T-helper 22 cell (primary cell): Measurements from ENCODE around the gene BRDT.

Experiments used
- DNase-seq: peaks from one replicate; pipeline ENCODE4 v3.0.0-alpha.2; 2020; ENCODE audit warnings: low read depth

The BRDT gene

DNA sequence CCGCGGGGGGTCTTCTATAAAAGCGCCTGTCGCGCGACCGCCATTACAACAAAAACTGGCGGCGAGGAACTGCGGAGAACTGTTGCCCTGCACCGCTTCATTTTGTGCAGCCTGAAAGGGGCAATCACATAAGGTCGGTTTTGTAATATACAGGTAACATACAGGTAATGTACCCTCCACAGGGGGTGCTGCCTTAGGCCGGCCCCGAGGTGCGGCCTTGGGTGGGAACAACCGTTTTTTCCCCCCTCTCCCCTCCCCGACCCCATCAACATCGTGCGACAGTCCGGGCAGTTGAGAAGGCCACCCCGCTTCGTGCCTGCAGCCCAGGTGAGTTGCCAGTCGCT lies at the start of gene BRDT:
Gene BRDT (plus strand): TSS at position 46 of the 344 bp plus-strand sequence. CDS start 13,354 bp downstream, outside the sequence.
- no peak for DNase-seq

DNA sequence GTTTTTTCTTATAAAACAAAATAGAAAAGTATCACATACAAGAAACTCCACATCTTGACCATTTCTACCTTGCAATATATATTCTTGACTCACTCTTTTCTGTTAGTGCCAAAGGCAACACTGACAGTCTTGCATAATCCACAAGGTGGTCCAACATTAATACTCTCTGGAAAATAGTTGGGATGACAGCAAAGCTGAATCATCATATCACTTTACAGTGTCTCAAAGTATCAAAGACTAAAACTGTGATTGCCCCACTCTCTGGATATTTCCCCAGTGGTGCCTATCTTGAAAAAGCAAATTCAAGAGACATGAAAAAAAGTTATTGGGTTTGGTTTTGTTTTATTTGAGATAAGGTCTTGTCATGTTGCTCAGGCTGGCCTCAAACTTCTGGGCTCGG lies 48.6 kb upstream of the BRDT start:
- no peak for DNase-seq

DNA sequence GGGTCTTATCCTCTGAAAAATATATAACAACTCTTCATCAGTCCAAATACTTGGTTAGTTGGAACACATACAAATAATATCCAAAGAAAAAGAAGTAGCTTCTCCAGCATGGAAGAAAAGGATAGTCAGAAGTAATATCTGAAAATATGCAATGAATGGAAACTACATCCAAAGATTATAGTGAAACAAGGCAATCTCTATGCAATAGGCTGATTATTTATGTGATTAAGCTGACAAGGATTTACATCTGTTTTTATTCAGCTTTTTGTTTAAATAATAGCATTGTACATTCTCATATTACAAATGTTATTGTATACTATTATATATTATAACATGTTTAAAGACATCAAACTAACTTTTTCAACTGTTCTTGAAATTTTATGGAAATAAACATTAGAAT lies 48.0 kb upstream of the BRDT start:
- DNase-seq, result no peak

DNA sequence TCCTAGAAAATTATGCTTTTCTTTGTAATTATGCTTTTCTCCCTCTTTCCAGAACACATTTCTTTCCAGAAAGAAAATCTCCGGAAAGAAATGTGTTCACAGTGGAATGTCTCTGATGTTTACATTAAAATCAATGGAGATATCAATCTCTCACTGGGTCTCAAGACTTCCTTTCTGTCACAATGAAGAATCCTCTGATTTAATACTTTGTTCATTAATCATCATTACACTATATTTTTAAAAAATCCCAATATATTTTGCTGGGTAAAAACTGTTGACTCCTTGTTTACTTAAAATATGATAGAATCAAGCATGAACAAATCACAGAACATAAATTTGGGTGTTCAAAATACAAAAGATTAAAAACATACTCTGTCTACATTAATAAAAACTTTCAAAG lies 36.9 kb upstream of the BRDT start:
- no peak for DNase-seq

DNA sequence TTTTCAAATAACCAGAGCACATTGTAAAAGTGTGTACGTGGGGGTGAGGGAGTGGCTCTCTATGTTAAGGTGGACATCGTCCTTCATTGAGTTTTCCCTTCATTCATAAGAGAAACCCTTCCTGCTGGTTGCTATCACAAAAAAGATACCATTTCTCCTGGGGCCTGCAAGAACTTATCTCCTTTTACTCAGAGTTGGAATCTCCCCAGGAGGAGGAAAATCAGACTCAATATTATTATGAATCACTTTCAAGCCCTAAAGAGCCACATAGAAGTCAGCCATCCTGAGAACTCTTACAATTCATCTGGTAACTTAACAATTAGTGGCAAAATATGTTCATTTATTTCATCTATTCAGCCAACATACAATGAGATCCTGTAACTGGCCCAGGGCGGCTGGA lies 36.2 kb upstream of the BRDT start:
- no peak for DNase-seq

DNA sequence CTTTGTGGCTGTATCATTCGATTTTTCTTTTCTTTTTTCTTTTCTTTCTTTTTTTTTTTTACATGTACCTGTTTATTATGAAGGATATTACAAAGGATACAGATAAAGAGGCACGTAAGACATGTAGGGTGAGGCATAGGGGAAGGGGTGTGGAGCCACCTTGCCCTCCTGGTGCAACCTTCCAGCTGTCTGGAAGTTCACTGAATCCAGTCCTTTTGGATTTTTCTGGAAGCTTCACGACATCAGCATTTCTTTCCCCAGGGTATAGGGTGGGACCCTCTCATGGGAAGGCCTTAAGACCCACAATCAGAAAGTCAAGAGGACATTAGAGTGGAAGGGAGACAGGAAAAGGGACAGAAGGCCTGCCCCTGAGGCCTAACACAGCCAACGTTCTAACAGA lies 33.2 kb upstream of the BRDT start:
- DNase-seq, result no peak

DNA sequence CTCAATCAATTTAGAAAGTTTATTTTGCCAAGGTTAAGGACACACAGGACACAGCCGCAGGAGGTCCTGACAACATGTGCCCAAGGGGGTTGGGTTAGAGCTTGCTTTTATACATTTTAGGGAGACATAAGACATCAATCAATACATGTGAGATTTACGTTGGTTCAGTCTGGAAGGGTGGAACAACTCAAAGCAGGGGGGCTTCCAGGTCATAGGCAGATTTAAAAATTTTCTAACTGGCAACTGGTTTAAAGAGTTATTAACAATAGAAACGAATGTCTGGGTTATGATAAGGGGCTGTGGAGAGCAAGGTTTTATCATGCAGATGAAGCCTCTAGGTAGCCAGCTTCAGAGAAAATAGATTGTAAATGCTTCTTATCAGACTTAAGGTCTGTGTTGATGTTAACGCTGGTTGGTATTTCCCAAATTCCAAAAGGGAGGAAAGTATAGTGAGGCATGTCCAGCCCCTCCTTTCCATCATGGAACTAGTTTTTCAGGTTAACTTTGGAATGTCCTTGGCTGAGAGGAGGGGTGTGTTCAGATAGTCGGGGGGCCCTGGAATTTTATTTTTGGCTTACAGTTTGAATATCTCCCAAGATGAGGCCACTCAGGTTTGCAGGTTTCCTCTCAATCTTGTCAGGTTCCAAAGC lies 32.3 kb upstream of the BRDT start:
- DNase-seq, result no peak

DNA sequence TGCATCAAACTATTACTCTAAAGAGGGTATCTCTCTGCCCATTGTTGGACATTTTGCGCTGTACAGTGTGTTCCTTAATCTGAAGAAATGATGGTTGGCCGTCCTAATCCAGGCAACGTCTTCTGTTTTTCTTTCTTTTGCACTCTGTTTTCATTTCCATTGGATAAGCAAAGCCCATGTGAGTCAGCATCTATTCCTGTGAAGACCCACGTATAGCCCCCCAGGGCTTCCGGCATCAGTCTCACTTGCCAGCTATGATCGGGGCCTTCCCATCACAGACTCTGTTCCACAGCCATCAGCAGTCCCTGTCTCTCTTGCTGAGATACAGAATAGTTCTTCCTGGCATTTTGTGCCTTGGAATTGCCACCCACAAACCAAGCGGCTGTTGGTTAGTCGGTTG lies 29.2 kb upstream of the BRDT start:
- no peak for DNase-seq

DNA sequence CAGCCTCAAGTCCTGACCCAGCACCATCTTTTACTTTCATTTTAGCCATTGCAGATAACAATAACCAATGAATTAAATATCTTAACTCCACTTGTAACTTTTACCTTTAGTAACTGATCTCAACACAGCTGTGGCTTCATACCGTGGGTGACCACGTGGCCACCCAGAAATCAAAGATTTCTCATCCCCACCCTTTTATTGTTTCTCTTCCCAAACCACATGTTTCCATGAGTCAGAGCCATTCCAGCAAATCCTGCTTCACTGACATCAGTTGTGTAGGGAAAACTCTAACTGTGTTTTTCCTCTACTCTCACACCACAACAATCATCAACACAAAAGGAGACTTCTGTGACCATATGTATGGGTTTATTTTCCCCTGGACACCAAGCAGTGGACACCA lies 25.1 kb upstream of the BRDT start:
- DNase-seq, result no peak

DNA sequence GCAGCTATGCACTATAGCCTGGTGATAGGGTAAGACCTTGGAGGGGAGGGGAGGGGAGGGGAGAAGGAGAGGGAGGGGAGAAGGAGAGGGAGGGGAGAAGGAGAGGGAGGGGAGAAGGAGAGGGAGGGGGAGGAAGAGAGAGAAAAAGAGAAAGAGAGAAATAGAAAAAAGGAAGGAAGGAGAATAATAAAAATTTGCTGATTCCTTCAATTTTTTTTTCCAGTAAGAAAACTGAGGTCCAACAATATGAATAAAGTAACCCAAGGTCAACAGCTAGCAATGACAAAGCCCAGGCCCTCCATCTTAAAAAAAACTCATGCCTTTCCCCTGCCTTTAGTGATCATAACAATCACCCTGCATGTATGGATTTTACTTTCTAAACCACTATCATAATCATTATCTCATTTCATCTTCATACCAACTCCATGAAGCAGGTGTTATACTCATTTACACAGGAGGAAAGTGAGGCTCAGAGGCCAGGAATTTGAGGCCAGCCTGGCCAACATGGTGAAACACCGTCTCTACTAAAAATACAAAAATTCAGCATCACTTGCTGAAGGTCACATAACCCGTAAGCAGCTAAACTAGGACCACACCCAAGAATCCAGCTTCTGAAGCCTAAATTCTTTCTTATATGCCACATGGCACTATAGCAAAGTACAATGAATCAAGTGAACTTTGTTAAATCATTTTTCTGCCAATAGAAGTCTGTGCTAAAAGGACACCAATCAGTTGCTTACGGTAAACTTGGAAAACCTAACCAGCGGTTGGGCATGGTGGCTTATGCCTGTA lies 23.4 kb upstream of the BRDT start:
- DNase-seq, result no peak

DNA sequence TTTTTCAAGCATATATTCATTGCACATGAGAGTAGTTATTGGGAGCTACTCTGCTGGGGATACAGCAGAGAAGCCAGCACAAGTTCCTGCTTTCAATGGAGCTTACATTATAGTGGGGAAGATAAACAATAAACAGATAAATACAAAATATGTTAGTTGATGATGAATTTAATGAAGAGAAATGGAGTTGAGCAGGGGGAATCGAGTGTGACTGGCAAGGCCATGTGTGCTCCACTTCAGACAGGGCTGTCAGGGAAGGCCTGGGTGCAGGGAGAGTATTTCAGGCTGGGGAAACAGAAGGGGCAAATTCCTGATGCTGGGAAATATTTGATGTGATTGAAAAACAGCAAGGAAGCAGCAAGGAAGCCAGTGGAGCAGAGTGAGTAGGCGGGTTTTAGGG lies 21.2 kb upstream of the BRDT start:
- DNase-seq, result no peak

DNA sequence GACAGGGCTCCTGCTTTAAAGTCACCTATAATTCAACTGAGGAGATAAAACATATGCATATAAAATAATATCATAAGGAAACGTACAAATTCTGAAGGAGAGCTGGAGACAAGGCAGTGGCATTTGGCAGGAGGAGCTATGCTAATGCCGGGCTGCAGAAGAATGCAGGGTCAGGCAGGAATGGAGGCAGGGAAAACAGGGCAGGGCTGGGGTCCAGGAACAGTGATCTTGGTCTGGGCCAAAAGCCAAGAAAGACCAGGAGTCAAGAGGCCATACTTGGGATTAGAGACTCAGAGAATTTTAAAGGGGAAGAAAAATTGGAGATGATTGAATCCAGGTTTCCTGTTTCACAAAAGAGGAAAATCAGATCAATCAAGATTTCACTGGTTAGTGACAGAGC lies 20.0 kb upstream of the BRDT start:
- no peak for DNase-seq

DNA sequence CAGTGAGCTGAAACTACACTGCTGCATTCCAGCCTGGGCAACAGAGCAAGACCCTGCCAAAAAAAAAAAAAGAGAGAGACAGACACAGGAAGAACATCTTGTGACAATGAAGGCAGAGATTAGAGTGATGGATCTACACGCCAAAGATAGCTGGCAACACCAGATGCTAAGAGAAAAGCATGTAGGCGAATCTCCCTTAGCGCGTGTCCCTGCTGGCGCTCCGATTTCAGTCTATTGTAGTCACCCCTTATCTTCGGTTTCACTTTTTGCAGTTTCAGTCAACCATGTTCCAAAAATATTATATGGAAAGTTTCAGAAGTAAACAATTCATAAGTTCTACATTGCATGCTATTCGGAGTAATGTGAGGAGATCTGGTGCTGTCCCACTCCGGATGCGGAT lies 11.6 kb upstream of the BRDT start:
- no peak for DNase-seq

DNA sequence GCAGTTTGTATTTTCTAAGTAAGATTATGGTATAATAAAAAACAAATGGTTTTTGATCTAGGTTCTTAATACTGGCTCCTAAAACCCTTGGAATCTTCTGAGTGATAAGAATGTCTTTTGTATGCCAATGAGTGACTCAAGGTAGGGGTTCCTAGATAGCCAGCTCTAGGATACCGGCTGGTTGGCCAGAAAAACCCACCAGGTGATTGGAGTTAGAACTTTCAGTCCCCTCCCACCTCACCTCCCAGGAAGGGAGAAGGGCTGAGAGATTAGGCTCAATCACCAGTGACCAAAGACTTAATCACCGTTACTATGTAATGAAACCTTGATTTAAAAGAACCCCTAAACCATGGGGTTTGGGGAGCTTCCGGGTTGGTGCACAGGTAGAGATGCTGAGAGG lies 8.7 kb upstream of the BRDT start:
- DNase-seq, result no peak

DNA sequence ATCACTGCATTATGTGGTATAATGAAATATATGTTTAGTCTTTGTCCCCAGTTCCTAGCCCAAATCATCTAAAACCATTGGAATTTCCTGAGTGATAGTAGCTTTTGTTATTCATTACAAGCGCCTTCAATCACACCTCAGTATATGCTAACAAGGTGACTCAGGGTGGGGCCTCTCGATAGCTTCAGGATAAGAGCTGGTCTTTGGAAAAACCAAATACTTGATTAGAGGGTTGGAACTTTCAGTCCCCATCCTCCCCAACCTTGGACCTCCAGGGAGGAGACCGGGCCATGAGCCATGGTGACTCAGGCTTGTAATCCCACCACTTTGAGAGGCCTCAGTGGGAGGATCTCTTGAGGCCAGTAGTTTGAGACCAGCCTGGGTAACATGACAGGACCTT lies 5.1 kb upstream of the BRDT start:
- DNase-seq, result no peak

DNA sequence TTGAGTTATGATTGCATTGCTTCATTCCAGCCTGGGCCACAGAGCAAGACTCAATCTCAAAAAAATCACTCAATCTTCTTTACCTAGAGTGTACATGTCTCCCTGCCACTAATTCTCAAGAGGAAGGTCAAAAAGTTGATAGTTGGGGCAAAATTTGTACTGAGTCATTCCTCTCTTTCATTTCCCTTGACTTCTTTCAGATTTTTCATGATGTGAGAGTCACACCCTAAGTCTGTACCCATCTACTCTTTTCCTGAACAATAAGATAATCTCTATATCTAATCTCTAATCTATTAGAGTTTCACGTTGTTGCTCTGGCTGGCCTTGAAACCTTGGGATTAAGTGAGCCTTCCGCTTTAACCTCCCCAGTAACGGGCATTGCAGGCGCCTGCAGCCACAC lies 1.1 kb upstream of the BRDT start:
- DNase-seq, result no peak

DNA sequence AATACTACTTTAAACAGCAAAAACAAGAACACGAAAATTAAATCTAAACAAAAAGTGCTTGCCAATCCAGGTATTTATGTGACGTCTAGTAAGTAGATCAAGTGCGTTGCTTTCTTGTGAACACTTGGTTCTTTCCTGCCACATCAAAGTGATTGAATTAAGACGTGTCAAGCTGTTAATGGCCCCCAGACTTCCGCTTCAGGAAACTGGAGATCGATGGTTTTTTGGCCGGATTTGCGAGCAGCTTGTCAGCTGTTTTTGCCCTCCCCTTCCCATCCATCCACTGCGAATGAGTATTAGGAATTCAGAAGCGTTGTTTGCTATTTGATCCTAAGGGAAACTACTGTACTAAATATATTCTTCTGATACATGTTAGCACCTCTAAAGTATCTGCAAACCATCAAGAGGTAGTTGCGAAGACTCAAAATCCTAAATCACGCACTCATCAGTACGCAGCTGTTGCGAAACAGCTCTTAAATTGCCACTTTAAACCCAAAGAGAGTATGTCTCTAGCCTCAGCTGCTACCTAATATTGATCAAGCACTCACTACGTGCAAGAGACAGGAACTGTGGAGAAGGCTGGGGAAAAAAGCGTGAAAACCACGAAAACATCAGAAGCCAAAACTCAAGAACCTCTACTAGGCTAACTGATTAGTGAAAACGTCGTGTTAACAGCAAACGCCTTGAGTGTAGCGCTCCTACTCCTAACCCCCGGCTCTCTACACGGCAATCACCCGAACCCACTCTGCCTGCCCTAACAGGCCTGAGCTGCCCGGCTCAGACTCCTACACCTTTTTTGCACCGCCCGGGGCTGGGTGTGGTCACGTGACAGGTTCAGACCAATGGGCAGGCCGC lies 473 bp upstream of the BRDT start:
- DNase-seq, result peak; percentile 51

DNA sequence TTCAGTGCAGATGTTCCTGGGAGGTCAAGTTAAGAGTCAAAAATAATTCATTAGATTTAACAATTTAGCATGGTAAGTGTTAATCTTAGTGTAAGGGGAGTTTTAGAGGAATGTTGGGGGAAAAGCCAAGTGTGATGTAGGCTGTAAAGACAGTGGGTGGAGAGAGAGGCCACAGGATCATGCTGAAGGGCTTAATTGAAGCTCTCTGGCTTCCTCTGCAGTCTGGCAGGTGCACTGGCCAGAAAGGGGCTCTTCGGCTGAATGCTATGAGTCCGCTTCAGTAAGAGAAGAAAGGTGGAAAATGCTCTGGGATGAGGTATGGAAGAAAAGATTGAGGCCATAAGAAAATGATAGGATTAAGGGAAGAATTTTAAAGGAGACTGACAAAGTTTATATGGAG lies 3.0 kb downstream of the BRDT start:
- no peak for DNase-seq

DNA sequence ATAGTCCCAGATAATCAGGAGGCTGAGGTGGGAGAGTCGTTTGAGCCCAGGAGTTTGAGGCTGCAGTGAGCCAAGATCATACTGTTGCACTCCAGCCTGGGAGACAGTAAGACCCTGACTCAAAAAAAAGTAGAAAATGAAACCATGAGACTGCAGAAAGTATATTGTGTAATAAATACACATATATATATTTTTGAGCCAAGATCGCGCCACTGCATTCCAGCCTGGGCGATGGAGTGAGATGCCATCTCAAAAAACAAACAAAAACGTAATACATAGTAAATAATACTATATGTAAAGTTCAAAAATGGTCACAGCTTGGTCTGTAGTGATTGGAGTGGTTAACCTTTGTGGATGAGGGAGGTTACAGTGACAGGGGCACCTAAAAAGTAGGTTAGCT lies 9.7 kb downstream of the BRDT start:
- DNase-seq, result no peak

DNA sequence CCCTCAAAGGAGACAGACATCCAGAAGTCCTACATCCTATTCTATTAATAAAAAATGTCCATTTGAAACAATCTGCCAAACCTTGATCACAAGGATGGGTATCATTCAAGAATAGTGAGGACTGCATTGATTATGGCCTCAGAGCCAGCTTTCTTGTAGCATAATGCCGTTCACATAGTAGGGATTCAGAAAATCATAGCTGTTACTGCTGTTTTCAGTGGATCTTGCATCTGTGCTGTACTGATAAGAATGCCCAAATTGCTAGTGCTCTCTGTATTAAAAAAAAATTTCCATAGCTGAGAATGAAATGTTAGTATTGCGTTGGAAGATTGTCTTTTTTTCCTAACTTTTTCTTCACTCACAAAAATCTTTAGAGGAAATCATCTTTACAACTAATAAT lies 19.1 kb downstream of the BRDT start:
- no peak for DNase-seq

DNA sequence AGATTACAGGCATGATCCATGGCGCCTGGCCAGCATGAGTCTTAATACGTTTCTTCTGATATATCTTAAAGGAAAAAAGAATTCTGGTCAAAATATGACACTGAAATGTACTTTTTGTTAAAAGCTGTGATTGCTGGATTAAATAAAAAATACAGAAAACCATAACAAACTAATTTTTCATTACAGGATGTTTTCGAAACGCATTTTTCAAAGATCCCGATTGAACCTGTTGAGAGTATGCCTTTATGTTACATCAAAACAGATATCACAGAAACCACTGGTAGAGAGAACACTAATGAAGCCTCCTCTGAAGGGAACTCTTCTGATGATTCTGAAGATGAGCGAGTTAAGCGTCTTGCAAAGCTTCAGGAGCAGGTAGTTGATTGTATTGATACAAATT lies 30.2 kb downstream of the BRDT start:
- DNase-seq, result no peak

DNA sequence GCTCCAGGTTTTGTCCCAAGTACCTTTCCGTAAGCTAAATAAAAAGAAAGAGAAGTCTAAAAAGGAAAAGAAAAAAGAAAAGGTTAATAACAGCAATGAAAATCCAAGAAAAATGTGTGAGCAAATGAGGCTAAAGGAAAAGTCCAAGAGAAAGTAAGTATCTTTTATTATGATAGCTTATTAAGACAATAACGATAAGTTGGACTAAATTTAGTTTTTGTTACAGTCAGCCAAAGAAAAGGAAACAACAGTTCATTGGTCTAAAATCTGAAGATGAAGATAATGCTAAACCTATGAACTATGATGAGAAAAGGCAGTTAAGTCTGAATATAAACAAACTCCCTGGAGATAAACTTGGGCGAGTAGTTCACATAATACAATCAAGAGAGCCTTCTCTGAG lies 31.5 kb downstream of the BRDT start:
- DNase-seq, result no peak

DNA sequence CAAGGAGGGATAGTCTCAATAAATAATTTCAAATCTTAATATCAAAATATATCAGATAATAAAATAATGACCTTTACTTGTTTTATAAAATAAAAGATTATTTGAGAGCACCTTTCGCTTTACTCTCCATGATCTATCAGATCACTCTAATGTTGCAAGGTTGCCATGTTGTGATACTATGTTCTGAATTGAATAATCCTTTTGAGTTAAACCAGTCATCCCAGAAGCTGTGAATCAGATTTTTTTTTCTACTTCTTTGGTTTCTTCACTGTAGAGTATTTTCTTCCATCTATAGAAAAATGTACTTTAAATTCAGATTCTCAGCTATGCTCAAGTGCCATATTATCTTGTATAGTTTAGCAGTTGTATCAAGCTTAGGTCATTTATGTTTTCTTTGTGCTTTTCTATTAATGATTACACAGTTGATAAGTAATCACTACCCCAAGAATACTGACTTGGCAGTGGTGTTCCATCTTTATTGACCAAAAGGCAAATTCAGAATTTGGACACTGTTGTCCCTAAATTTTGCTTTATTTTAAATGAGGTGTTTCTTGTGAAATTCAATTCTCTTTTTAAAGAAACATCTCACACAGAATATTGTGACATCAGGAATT lies 32.9 kb downstream of the BRDT start:
- DNase-seq, result no peak
